Measurements from ENCODE around the gene RBM20.
"Not testable (repeated sequence)": the region's sequence is repeated elsewhere in the genome, so short reads cannot be mapped to it uniquely, and the experiment has no call there.

DNA sequence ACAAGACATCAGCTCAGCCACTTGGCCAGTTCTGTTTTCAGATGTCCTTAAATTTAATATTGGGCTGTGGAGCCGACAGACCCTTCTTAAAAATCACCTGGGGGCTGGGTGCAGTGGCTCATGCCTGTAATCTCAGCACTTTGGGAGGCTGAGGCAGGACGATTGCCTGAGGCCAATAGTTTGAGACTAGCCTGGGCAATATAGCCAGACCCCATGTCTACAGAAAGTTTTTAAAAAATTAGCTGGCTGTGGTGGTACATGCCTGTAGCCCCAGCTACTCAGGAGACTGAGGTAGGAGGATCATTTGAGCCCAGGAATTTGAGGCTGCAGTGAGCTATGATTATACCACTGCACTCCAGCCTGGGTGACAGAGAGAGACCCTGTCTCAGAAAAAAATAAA lies 22.1 kb downstream of the RBM20 start:
- TF ChIP-seq, protein P1, sequence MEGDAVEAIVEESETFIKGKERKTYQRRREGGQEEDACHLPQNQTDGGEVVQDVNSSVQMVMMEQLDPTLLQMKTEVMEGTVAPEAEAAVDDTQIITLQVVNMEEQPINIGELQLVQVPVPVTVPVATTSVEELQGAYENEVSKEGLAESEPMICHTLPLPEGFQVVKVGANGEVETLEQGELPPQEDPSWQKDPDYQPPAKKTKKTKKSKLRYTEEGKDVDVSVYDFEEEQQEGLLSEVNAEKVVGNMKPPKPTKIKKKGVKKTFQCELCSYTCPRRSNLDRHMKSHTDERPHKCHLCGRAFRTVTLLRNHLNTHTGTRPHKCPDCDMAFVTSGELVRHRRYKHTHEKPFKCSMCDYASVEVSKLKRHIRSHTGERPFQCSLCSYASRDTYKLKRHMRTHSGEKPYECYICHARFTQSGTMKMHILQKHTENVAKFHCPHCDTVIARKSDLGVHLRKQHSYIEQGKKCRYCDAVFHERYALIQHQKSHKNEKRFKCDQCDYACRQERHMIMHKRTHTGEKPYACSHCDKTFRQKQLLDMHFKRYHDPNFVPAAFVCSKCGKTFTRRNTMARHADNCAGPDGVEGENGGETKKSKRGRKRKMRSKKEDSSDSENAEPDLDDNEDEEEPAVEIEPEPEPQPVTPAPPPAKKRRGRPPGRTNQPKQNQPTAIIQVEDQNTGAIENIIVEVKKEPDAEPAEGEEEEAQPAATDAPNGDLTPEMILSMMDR (optimal IDR thresholded peaks at IDR 0.05 in 1 of 3, IDR thresholded peaks at IDR 0.05 in 1 of 3, conservative IDR thresholded peaks at IDR 0.05 in 1 of 3; ENCODE audit: extremely low read depth in 1 of 3, insufficient read depth in 2 of 3, low read length in 3 of 3) = not testable (repeated sequence)
- not testable (repeated sequence) for TF ChIP-seq EZH2 (IDR thresholded peaks at IDR 0.05; ENCODE audit: low read length)

Measured in keratinocyte (primary cell).